HG02840 (cell line): ENCODE data around the gene AGBL5.

ENCODE experiments used
- ATAC-seq: cut with Tn5 transposase; IDR thresholded peaks from one replicate; pipeline ENCODE4 v1.9.1; 2021; ENCODE audit warnings: mild to moderate bottlenecking, moderate library complexity, moderate number of reproducible peaks; ENCODE audit not compliant: unreplicated experiment, low FRiP score

Gene AGBL5

DNA sequence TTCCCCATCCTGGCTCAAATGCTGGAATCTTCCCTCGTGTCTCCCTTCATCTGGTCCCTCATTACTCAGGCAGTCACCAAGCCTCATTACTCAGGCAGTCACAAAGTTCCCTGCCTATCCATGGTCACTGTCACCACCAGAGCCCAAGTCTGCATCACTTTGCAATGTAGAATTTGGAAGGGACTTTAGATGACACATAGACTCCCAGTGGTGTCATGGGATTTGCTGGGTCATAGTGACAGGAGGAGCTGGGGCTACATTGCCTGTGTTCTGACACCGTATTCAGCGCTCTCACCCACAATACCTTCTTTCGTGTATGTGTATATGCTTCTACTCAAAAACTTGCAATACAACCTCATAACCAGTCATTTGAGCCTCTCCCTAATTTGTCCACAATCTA, 24.9 kb downstream of the AGBL5 start:
- no peak for ATAC-seq

DNA sequence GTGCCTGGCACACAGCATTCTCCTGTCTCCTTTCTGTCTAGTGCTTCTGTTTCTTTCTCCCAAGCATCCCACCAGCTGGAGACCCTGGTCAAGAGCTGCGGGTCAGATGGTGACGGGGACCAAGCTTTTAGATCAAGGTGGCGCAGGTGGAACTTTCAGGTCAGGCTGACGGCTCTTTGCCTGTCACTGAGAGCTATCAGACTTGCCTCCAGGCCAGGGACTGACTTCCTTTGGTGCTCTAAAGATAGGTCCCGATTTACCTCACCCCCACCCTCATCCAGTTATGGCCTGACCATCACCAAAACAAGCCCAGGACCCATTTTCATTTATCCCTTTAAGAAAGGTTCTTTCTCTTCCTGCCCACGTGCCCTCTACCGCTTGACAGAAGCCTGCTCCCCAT, 25.8 kb downstream of the AGBL5 start:
- ATAC-seq, result no peak

DNA sequence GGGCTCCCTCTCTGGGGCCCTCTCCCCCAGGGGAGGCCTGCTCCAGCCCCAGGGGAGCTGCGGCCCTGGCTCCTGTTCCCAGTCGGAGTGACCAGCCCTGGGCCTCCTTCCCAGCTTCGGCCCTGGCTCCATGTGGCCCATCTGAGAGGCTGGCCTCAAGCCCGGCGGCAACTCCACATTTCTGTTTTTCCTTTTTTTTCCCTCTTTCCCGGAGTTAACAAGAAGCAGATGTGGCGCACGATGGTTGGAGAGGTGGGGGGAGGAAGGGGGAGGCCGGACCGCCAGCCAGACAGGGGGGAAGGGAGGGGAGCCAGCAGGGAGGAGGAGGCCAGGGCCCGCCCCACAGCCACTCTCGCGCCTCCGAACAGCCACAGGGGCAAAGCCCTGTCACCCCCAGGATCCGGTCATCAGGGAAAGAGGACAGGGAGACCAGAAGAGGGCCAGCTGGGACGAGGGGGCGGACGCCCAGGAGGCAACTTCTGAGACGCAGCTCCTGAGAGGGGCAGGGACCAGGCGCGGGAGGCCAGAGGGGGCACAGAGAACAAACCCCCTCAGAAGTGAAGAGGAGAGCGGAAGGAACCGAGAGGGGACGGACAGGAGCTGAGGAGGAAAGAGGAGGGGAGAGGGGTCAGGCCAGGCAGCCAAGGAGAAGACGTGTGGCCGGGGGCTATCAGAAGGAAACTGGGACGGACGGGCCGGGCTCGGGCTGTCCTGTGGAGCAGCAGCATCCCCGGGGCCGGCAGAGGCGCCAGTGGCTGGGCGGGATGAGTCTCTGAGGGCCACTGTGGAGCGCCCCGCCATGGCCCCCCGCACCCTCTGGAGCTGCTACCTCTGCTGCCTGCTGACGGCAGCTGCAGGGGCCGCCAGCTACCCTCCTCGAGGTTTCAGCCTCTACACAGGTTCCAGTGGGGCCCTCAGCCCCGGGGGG, 27.1 kb downstream of the AGBL5 start, which contains the start of gene EMILIN1:
Gene EMILIN1, plus strand, starts transcription at position 349 of the 928 bp plus-strand sequence. Its CDS starts 451 bp downstream, at position 800.
- ATAC-seq, result no peak

DNA sequence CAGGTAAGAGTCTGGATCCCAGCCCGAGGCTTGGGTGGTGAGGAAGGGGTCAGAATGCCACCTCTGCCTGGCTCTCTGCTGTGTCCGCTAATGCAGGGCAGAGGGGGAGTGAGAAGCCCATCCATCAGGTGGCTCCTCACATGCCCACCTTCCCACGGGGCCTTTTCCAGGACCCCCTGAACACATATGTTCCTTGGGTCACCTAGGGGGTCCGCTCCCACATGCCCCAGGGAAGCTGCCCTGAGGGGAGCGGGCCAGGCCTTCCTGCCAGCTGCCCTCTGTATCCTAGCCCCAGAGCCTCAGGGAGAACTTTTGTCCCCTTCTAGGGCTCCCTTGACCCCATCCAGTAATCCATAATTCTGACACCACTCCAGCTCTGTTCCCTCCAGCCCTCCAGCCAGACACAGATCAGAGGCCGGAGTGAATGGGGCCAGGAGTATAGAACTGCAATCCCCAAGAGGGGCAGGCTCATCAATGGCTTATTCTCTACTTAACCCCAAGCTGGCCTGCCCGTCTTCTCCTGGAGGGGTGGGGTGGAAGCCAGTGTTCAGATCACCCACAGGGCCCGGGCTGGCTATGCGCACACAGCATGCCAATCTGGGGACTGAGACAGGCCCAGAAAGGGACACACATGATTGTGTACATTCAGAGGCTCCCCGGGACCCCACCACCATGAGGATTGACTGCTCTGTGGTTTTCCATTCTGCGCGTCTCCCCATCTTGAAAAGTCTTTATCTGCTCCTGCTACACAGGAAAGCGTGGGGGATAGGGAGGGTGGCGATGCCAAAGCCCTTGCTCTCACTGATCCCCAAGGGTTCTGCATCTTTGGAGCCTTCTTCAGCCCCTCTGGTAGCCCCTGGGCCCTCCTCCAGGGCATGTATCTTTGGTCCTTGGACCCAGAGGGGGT, 28.0 kb downstream of the AGBL5 start:
- no peak for ATAC-seq

DNA sequence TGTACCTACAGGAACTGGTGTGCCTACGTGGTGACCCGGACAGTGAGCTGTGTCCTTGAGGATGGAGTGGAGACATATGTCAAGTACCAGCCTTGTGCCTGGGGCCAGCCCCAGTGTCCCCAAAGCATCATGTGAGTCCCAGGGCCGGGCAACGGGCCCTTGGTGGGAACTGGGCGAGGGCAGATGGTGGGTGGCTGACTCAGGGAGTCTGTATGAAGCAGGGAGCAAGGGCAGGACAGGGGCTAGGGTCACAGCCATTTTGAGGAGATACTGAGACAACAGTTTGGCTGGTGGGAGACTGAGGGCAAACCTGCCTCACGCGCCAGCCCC, 28.6 kb downstream of the AGBL5 start:
- ATAC-seq, result no peak

DNA sequence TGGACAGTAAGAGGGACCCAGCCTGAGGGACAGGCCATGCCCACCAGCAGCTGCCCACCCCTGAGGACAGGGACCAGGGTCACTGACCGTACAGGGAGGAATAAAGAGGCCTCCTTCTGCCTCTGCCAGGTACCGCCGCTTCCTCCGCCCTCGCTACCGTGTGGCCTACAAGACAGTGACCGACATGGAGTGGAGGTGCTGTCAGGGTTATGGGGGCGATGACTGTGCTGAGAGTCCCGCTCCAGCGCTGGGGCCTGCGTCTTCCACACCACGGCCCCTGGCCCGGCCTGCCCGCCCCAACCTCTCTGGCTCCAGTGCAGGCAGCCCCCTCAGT, 29.1 kb downstream of the AGBL5 start:
- no peak for ATAC-seq

DNA sequence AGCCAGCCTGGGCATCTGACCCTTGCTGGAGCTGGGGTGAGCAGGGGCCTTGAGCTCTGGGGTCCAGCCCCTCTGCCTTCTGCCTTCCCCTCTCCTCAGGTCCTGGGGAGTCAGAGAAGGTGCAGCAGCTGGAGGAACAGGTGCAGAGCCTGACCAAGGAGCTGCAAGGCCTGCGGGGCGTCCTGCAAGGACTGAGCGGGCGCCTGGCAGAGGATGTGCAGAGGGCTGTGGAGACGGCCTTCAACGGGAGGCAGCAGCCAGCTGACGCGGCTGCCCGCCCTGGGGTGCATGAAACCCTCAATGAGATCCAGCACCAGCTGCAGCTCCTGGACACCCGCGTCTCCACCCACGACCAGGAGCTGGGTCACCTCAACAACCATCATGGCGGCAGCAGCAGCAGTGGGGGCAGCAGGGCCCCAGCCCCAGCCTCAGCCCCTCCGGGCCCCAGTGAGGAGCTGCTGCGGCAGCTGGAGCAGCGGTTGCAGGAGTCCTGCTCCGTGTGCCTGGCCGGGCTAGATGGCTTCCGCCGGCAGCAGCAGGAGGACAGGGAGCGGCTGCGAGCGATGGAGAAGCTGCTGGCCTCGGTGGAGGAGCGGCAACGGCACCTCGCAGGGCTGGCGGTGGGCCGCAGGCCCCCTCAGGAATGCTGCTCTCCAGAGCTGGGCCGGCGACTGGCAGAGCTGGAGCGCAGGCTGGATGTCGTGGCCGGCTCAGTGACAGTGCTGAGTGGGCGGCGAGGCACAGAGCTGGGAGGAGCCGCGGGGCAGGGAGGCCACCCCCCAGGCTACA, 30.7 kb downstream of the AGBL5 start:
- ATAC-seq, result no peak

DNA sequence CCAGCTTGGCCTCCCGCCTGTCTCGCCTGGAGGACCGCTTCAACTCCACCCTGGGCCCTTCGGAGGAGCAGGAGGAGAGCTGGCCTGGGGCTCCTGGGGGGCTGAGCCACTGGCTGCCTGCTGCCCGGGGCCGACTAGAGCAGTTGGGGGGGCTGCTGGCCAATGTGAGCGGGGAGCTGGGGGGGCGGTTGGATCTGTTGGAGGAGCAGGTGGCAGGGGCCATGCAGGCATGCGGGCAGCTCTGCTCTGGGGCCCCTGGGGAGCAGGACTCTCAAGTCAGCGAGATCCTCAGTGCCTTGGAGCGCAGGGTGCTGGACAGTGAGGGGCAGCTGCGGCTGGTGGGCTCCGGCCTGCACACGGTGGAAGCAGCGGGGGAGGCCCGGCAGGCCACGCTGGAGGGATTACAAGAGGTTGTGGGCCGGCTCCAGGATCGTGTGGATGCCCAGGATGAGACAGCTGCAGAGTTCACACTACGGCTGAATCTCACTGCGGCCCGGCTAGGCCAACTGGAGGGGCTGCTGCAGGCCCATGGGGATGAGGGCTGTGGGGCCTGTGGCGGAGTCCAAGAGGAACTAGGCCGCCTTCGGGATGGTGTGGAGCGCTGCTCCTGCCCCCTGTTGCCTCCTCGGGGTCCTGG, 31.4 kb downstream of the AGBL5 start:
- ATAC-seq, result no peak

DNA sequence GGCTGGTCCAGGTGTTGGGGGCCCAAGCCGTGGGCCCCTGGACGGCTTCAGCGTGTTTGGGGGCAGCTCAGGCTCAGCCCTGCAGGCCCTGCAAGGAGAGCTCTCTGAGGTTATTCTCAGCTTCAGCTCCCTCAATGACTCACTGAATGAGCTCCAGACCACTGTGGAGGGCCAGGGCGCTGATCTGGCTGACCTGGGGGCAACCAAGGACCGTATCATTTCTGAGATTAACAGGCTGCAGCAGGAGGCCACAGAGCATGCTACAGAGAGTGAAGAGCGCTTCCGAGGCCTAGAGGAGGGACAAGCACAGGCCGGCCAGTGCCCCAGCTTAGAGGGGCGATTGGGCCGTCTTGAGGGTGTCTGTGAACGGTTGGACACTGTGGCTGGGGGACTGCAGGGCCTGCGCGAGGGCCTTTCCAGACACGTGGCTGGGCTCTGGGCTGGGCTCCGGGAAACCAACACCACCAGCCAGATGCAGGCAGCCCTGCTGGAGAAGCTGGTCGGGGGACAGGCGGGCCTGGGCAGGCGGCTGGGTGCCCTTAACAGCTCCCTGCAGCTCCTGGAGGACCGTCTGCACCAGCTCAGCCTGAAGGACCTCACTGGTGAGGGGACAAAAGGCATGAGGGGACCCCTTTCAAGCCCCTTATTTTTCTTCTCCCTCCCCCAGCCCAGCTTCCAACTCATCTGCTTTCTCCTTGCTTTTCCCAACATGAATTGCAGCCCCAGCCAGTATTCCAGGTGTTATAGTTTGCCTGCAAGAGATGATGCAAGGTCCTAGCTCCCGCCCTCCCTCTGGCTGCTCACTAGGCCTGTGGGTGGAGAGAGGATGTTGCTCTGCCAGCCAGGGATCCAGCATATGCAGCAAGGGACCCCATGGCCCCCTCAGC, 32.2 kb downstream of the AGBL5 start:
- ATAC-seq, result no peak

DNA sequence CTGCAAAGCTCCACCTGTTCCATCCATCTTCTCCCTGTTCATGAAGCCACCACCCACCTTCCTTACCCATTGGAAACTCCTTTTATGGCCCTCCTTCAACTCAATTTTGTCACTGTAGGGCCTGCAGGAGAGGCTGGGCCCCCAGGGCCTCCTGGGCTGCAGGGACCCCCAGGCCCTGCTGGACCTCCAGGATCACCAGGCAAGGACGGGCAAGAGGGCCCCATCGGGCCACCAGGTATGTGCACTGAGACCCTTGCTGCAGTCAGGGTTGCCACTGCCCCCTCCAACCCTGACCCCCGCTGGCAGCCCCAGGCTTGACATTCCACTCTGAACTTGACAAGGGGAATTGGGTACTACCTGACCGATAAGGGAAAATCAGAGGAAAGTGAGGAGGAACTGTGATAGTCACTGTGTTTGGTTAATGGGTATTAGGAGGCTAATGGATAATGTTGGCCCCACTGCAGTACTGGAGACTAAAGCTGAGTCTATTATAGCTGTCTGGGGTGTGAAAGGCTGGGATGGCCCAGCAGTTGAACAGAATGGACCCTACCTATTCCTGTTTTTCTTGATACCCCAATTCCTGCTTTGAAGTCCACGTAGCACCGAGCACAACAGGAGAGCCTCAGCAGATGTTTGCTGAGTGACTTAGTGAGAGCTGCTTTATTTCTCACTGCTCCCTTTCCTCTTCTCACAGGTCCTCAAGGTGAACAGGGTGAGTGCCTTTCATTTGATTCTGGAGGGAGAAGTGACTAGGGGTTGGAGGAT, 33.0 kb downstream of the AGBL5 start:
- no peak for ATAC-seq

DNA sequence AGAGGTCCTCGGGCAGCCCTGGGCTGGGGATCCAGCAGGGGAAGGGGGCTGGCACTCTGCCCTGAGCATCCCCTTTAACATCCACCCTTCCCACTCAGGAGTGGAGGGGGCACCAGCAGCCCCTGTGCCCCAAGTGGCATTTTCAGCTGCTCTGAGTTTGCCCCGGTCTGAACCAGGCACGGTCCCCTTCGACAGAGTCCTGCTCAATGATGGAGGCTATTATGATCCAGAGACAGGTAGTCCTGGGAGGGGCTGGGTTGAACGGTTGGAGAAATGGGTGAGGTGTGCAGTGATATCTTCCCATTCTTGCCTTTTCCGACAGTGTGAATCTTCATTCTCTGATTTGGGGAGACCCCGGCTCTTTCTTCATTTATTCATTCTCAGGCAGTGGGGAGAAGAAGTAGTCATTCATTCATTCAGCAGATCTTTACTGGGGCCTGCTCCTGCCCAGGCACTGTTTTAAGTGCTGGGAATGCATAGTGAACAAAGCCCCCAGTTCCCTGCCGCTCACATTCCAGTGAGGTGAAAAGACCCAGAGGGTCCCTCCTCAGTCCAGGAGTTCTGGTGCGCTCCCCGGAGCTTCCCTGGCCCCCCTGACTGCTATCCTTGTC, 33.7 kb downstream of the AGBL5 start:
- ATAC-seq, result no peak

DNA sequence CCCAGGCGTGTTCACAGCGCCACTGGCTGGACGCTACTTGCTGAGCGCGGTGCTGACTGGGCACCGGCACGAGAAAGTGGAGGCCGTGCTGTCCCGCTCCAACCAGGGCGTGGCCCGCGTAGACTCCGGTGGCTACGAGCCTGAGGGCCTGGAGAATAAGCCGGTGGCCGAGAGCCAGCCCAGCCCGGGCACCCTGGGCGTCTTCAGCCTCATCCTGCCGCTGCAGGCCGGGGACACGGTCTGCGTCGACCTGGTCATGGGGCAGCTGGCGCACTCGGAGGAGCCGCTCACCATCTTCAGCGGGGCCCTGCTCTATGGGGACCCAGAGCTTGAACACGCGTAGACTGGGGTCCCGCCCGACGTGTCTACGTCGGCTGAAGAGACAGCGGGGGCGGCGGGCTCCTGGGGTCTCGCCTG, 34.2 kb downstream of the AGBL5 start:
- peak; percentile 4 for ATAC-seq

DNA sequence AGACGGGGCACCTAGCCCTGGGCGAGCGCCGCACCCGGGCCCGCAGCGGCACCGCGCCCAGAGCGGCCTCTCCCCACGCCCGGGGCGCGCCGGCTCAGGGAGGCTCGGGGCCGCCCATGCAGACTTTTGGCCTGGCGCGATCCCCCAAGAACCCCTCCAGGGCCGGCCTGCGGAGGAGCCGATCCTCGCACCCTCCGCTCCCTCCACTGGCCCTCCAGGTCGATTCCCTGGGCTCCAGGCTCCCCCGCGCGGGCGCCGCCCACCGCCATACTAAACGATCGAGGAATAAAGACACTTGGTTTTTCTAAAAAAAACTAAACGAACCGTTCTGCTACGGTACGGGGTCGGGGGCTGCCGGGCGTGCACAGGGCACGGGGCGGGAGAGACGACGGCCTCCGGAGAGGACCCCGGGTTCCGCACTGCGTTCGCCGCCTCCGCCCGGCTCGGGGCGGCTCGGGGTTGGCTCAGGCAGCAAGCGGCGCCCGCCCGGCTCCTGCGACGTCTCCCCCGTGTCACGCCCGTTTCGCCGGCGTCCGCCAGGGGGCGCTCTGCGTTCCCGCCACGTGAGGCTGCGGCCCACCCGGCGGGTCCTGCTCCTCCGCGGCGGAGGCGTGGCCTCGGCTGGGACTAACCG, 34.7 kb downstream of the AGBL5 start:
- peak; percentile 74 for ATAC-seq

DNA sequence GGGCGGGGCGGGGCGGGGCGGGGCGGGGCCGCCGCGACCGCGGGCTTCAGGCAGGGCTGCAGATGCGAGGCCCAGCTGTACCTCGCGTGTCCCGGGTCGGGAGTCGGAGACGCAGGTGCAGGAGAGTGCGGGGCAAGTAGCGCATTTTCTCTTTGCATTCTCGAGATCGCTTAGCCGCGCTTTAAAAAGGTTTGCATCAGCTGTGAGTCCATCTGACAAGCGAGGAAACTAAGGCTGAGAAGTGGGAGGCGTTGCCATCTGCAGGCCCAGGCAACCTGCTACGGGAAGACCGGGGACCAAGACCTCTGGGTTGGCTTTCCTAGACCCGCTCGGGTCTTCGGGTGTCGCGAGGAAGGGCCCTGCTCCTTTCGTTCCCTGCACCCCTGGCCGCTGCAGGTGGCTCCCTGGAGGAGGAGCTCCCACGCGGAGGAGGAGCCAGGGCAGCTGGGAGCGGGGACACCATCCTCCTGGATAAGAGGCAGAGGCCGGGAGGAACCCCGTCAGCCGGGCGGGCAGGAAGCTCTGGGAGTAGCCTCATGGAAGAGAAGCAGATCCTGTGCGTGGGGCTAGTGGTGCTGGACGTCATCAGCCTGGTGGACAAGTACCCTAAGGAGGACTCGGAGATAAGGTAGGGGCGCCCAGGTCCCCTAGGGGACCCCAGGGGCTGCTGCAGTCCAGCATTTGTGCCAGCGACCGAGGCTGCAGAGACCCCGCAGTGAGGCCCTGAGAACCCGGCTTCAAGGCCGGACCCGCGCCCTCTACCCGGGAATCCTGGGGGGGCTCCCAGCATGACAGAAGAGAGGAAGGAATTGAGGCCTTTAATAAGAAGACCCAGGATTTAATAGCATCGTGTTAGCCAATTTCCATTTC, 35.5 kb downstream of the AGBL5 start, which contains the start of gene KHK:
Gene KHK, plus strand, starts transcription at position 49 of the 870 bp plus-strand sequence. Its CDS starts 488 bp downstream, at position 537.
- peak; percentile 12 for ATAC-seq

DNA sequence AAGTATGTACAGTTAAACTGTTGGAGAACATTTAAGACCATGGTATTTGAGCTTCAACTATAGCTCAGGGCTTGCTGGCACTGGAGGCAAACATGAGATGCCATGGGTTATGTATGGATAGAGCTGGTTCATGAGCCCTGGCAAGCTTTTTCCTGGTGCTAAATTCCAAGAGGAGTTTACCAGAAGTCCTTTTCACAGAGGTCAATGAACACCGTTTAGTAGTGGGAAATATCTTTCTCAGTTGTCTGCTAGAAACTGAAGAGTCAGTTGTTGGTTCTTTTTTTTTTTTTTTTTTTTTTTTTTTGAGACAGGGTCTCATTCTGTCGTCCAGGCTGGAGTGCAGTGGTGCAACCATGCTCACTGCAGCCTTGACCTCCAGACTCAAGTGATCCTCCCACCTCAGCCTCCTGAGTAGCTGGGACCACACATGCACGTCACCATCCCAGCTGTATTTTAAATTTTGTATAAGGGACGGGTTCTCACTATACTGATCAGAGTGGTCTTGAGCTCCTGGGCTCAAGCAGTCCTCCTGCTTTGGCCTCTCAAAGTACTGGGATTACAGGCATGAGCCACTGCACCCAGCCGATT, 36.4 kb downstream of the AGBL5 start:
- no peak for ATAC-seq

DNA sequence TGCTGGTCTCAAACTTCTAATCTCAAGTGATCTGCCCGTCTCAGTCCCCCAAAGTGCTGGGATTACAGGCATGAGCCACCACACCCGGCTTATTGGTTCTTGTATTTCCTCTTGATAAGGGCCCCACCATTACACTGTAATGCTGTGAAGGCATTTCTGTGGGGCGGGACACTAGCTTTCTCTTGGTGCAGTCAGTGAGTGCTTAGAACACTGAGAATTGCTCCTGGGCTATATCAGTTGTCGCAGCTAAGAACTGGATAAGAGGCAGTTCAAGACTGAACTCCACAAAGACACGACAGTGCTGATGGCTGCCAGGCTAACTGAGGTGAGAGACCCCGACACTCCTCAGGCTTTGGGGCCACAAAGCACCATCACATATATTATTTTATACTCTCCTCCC, 37.2 kb downstream of the AGBL5 start:
- no peak for ATAC-seq
